Stimulated activated CD4-positive, alpha-beta T cell treated with anti-CD3 and anti-CD28 coated beads, TNF-alpha, amount 100 ng/mL, for 4 hours (primary cell): ENCODE results near the gene COX5A.
"Not testable (repeated sequence)": the region's sequence is repeated elsewhere in the genome, so short reads cannot be mapped to it uniquely, and the experiment has no call there.

Experiments
- DNase-seq, 3 experiments: peaks; one replicate each; pipeline ENCODE4 v3.0.0-alpha.2; 2020; ENCODE audit warnings: low read depth in 3 of 3

Gene COX5A

GRCh38 chr15:74902295-74903075 lies 35.4 kb downstream of the COX5A start:
- DNase-seq: no peak

GRCh38 chr15:74901612-74902063 lies 36.2 kb downstream of the COX5A start:
- peak; percentile 29 to 45 (median 38) for DNase-seq

- no peak for DNase-seq
Observed at GRCh38 chr15:74897300-74897701, 40.6 kb downstream of the COX5A start.

- no peak for DNase-seq
Observed at GRCh38 chr15:74896316-74896715, 41.6 kb downstream of the COX5A start.

GRCh38 chr15:74895830-74896229 lies 42.0 kb downstream of the COX5A start:
- no peak for DNase-seq

GRCh38 chr15:74894383-74894782 lies 43.5 kb downstream of the COX5A start:
- DNase-seq: not testable (repeated sequence)

- no peak for DNase-seq
Observed at GRCh38 chr15:74893627-74894026, 44.2 kb downstream of the COX5A start.

GRCh38 chr15:74892931-74893330 lies 44.9 kb downstream of the COX5A start:
- no peak for DNase-seq

GRCh38 chr15:74892313-74892712 lies 45.6 kb downstream of the COX5A start:
- no peak for DNase-seq

- DNase-seq: no peak
Observed at GRCh38 chr15:74891469-74891868, 46.4 kb downstream of the COX5A start.

- DNase-seq: no peak
Observed at GRCh38 chr15:74890665-74890960, 47.3 kb downstream of the COX5A start.

GRCh38 chr15:74889883-74890664 lies 47.8 kb downstream of the COX5A start, which contains the start of gene MPI:
Gene MPI, plus strand, starts transcription at chr15:74890042. Its CDS starts 32 bp downstream, at chr15:74890074.
- DNase-seq: peak; percentile 74 to 80 (median 78)

- DNase-seq: no peak
Observed at GRCh38 chr15:74889390-74889882, 48.4 kb downstream of the COX5A start.

GRCh38 chr15:74888716-74889115 lies 49.2 kb downstream of the COX5A start:
- DNase-seq: no peak

GRCh38 chr15:74887537-74888193 lies 50.2 kb downstream of the COX5A start:
- DNase-seq: not testable (repeated sequence)

GRCh38 chr15:74885461-74885860 lies 52.4 kb downstream of the COX5A start:
- no peak for DNase-seq

GRCh38 chr15:74884428-74885223 lies 53.2 kb downstream of the COX5A start:
- DNase-seq: no peak

- DNase-seq: no peak
Observed at GRCh38 chr15:74882528-74882927, 55.3 kb downstream of the COX5A start.

GRCh38 chr15:74878273-74878672 lies 59.6 kb downstream of the COX5A start:
- no peak for DNase-seq

GRCh38 chr15:74873756-74874424 lies 64.0 kb downstream of the COX5A start:
- DNase-seq: no peak
